Muscle of leg (tissue), 16 donors: ENCODE data around the gene TMEM125. TPM values are rescaled to one million over a fixed set of nuclear protein-coding genes. Genes with fewer than 3 reads are reported as not detected.

ENCODE experiments used
- DNase-seq: peaks from one replicate; pipeline ENCODE4 v3.0.0; 2013
- H3K27ac ChIP-seq: one replicate; pipeline ENCODE4 v1.5.1; 2013; ENCODE audit warnings: mild to moderate bottlenecking, low read length, control low read depth
- H3K27me3 ChIP-seq: one replicate; pipeline ENCODE4 v1.6.1; 2013; ENCODE audit warnings: low read length; ENCODE audit not compliant: control insufficient read depth, insufficient read depth
- H3K36me3 ChIP-seq: one replicate; pipeline ENCODE4 v1.6.1; 2013; ENCODE audit warnings: low read length; ENCODE audit not compliant: control insufficient read depth, insufficient read depth
- H3K4me1 ChIP-seq: one replicate; pipeline ENCODE4 v1.6.1; 2013; ENCODE audit warnings: low read length; ENCODE audit not compliant: control insufficient read depth, insufficient read depth
- H3K4me3 ChIP-seq: one replicate; pipeline ENCODE4 v1.5.1; 2013; ENCODE audit warnings: low read length, control low read depth
- H3K9me3 ChIP-seq: replicated peaks from 2 replicates; pipeline ENCODE4 v1.6.1; 2013; ENCODE audit warnings: low read depth, low read length; ENCODE audit not compliant: control insufficient read depth
- WGBS: methylation state at CpG from one replicate; pipeline ENCODE4 v1.1.5; 2013; ENCODE audit warnings: missing lambda C conversion rate; ENCODE audit not compliant: insufficient coverage; 5-methylcytosine and 5-hydroxymethylcytosine counted together
- long read RNA-seq, 11 donors: transcript quantifications; one replicate each; lab custom pipeline, GENCODE V29; 2026
- polyA plus RNA-seq, 8 donors: library from polyadenylated mRNA; unstranded; fragments of 120-200 nt; gene quantifications; one replicate each; pipeline versions ENCODE4 v1.2.1 to v1.2.3, GENCODE V29; 2013; ENCODE audit warnings: inconsistent platforms in 1 of 8, low replicate concordance in 1 of 8; ENCODE audit not compliant: insufficient read length in 8 of 8, insufficient read depth in 1 of 8
- total RNA-seq: library from RNA; stranded (reverse); fragments of 120-200 nt; gene quantifications from one replicate; pipeline ENCODE4 v1.2.4, GENCODE V29; 2013

The TMEM125 gene
- total RNA-seq = not detected
- 1 to 10 TPM in 1 of 8 donors, under 1 TPM in 3, not detected in 4; 0.09 to 2.4 (median 0.34) TPM for polyA plus RNA-seq
- long read RNA-seq, donor 1 = 0 reads
- long read RNA-seq, donor 2 = 0 reads
- long read RNA-seq, donor 3 = 0 reads
- long read RNA-seq, donor 4 = 0 reads
- long read RNA-seq, donor 5 = 0 reads
- long read RNA-seq, donor 6 = 0 reads
- long read RNA-seq, donor 7 = 0 reads
- long read RNA-seq, donor 8 = 0 reads
- long read RNA-seq, donor 9 = 0 reads
- long read RNA-seq, donor 10 = 0 reads
- long read RNA-seq, donor 11 = 0 reads

GRCh38 chr1:43269627-43270375 is at the start of gene TMEM125:
TSS of gene TMEM125 (plus strand) at chr1:43269983. CDS start at chr1:43272723, 2,740 bp downstream.
- peaks cover 13% of the 10 kb centered on the region for H3K4me1 ChIP-seq
- no peaks in the 10 kb centered on the region for H3K9me3 ChIP-seq
- H3K4me3 ChIP-seq = no peak within 1 kb of the TSS
- no peak for DNase-seq
- peaks cover 13% of the 10 kb centered on the region for H3K27me3 ChIP-seq
- H3K36me3 ChIP-seq = no peaks in the 10 kb centered on the region
- no peak within 1 kb of the TSS for H3K27ac ChIP-seq
- WGBS = 67% methylated on average over 7 of the region's 7 CpGs

GRCh38 chr1:43220905-43221778 is 48.6 kb upstream of the TMEM125 start:
- Histone ChIP-seq H3K36me3 (no peaks in the 10 kb centered on the region), H3K9me3 (no peaks in the 10 kb centered on the region), H3K4me3 (no peak overlapping the region), H3K27ac (no peak overlapping the region), H3K4me1 (no peaks in the 10 kb centered on the region), H3K27me3 (no peaks in the 10 kb centered on the region)
- DNase-seq = peak; percentile 20
- 78% methylated on average over 6 of the region's 7 CpGs for WGBS

GRCh38 chr1:43221797-43222196 is 48.0 kb upstream of the TMEM125 start:
- Histone ChIP-seq H3K4me1 (no peaks in the 10 kb centered on the region), H3K36me3 (no peaks in the 10 kb centered on the region), H3K27me3 (no peaks in the 10 kb centered on the region), H3K9me3 (no peaks in the 10 kb centered on the region), H3K4me3 (no peak overlapping the region), H3K27ac (no peak overlapping the region)
- no CpG with 5 or more reads among the region's 1 CpG for WGBS
- DNase-seq = no peak

DNA sequence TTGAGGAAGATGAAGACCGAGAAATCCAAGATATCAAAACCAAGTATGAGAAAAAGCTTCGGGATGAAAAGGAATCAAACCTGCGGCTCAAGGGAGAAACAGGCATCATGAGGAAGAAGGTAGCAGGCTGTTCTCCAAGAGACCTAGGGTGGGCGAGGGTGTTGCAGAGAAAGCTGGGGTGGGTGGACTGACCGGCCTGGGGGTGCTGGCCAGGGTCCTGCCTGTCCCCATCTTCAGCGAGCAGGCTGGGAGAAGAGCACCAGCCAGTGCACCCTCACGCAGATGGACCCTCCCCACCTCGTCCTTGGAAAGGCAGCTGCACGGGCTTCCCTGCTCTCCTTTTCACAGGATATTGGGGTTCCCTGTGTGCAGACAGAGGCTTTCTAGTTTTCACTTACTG is 46.9 kb upstream of the TMEM125 start:
- Histone ChIP-seq H3K36me3 (no peaks in the 10 kb centered on the region), H3K4me1 (no peaks in the 10 kb centered on the region), H3K4me3 (no peak overlapping the region), H3K27me3 (no peaks in the 10 kb centered on the region), H3K9me3 (no peaks in the 10 kb centered on the region), H3K27ac (no peak overlapping the region)
- no peak for DNase-seq
- 83% methylated on average over 3 of the region's 9 CpGs for WGBS

GRCh38 chr1:43225168-43225567 is 44.6 kb upstream of the TMEM125 start:
- no peaks in the 10 kb centered on the region for H3K36me3 ChIP-seq
- no peak overlapping the region for H3K27ac ChIP-seq
- H3K9me3 ChIP-seq = no peaks in the 10 kb centered on the region
- no peaks in the 10 kb centered on the region for H3K27me3 ChIP-seq
- no CpG with 5 or more reads among the region's 3 CpGs for WGBS
- no peak overlapping the region for H3K4me3 ChIP-seq
- H3K4me1 ChIP-seq = no peaks in the 10 kb centered on the region
- DNase-seq = no peak

DNA sequence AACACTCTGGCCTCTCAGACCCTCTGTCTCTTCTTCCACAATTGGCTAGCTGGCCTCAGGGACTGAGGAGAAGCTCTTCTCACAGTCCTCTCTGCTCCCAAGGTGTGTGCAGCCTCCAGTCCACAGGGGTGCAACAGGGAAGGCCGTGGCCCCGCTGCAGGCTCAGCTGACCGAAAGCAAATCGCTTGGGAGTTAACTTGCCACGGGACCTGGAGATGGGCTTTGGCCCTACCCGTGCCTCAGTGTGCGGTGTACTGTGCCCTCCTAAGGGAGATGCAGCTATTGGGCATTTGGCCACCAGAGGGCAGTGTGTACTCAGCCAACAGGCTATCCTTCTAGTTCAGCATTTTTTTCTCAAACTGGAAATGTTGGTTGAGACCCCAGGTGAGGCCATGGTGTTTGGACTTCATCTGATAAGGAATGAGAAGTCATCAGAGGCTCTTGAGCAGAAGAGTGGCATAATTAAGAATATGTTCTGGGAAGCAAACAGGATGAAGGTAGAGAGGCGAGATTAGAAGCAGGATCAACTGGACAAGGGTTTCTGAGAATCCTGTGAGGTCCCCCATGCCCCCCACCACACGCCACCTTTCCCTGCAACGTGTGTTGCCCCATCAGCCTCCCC is 42.5 kb upstream of the TMEM125 start:
- 23% methylated on average over 9 of the region's 10 CpGs for WGBS
- Histone ChIP-seq H3K36me3 (no peaks in the 10 kb centered on the region), H3K4me3 (no peak overlapping the region), H3K4me1 (peaks cover 4% of the 10 kb centered on the region), H3K27ac (no peak overlapping the region), H3K27me3 (no peaks in the 10 kb centered on the region), H3K9me3 (no peaks in the 10 kb centered on the region)
- peak; percentile 79 for DNase-seq

GRCh38 chr1:43229826-43230780 is 39.7 kb upstream of the TMEM125 start:
- H3K4me1 ChIP-seq = peaks cover 9% of the 10 kb centered on the region
- H3K9me3 ChIP-seq = no peaks in the 10 kb centered on the region
- H3K4me3 ChIP-seq = no peak overlapping the region
- H3K27ac ChIP-seq = peak overlapping the region; percentile 48
- peak; percentile 85 for DNase-seq
- no peaks in the 10 kb centered on the region for H3K27me3 ChIP-seq
- 42% methylated on average over 6 of the region's 6 CpGs for WGBS
- H3K36me3 ChIP-seq = no peaks in the 10 kb centered on the region

DNA sequence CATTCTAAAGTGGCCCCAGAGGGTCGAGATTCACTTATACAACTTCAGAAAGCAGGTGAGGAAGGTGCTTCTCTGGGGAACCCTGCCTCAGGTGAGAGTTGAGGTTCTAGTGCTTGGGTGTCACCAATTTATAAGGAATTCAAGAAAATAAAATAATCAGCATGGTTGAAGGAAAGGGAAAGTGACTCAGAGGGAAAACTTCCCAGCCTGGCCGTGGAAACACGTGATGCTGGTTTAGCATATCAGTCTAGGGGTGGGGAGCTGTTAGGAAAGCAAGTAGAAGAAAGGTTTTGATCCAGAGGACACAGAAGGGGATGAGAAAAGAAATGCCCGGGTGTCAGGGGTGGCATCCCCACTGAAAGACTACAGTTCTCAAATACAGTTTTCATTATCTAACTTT is 37.7 kb upstream of the TMEM125 start:
- Histone ChIP-seq H3K4me3 (no peak overlapping the region), H3K27me3 (no peaks in the 10 kb centered on the region), H3K36me3 (no peaks in the 10 kb centered on the region), H3K27ac (no peak overlapping the region), H3K4me1 (peaks cover 9% of the 10 kb centered on the region), H3K9me3 (no peaks in the 10 kb centered on the region)
- peak; percentile 15 for DNase-seq
- 25% methylated on average over 2 of the region's 4 CpGs for WGBS

- Histone ChIP-seq H3K4me1 (peaks cover 9% of the 10 kb centered on the region), H3K36me3 (no peaks in the 10 kb centered on the region), H3K9me3 (no peaks in the 10 kb centered on the region), H3K27me3 (no peaks in the 10 kb centered on the region), H3K4me3 (no peak overlapping the region), H3K27ac (no peak overlapping the region)
- 70% methylated on average over 3 of the region's 4 CpGs for WGBS
- peak; percentile 27 for DNase-seq
Observed at GRCh38 chr1:43232482-43232881, 37.3 kb upstream of the TMEM125 start.
